Neuronal stem cell (in vitro differentiated cells): Measurements from ENCODE around the gene GRIN2D.

ENCODE experiments used
- DNase-seq: peaks from one replicate; pipeline ENCODE4 v3.0.0-alpha.2; 2013; ENCODE audit warnings: low spot score
- H2AFZ ChIP-seq: one replicate; pipeline ENCODE4 v1.6.1; 2013; ENCODE audit warnings: mild to moderate bottlenecking, low read length, inconsistent platforms
- H2AK5ac ChIP-seq: 2 replicates; pipeline ENCODE4 v1.6.1; 2013; ENCODE audit warnings: low read depth, mild to moderate bottlenecking, inconsistent platforms, low read length, moderate library complexity, mixed read lengths
- H2BK120ac ChIP-seq: 2 replicates; pipeline ENCODE4 v1.6.1; 2013; ENCODE audit warnings: low read depth, mild to moderate bottlenecking, inconsistent platforms, low read length, moderate library complexity, mixed read lengths
- H2BK12ac ChIP-seq: one replicate; pipeline ENCODE4 v1.6.1; 2013; ENCODE audit warnings: low read length, inconsistent platforms
- H2BK15ac ChIP-seq: 2 replicates; pipeline ENCODE4 v1.6.1; 2013; ENCODE audit warnings: mild to moderate bottlenecking, low read length, inconsistent platforms, mixed read lengths
- H2BK5ac ChIP-seq: one replicate; pipeline ENCODE4 v1.6.1; 2013; ENCODE audit warnings: inconsistent platforms, mild to moderate bottlenecking, low read length, moderate library complexity
- H3K14ac ChIP-seq: one replicate; pipeline ENCODE4 v1.6.1; 2013; ENCODE audit warnings: low read length, inconsistent platforms
- H3K18ac ChIP-seq: 2 replicates; pipeline ENCODE4 v1.6.1; 2013; ENCODE audit warnings: low read length, inconsistent platforms
- H3K23ac ChIP-seq: 2 replicates; pipeline ENCODE4 v1.6.1; 2013; ENCODE audit warnings: low read depth, mild to moderate bottlenecking, mixed read lengths, low read length, inconsistent platforms; ENCODE audit not compliant: poor library complexity
- H3K27ac ChIP-seq: replicated peaks from 3 replicates; pipeline ENCODE4 v1.5.1; 2013; ENCODE audit warnings: low read length, inconsistent platforms
- H3K27me3 ChIP-seq, 3 experiments: 2 replicates each; pipeline ENCODE4 v1.6.1; 2013; ENCODE audit warnings: low read length in 3 of 3, mild to moderate bottlenecking in 2 of 3, inconsistent platforms in 1 of 3, low read depth in 1 of 3, mixed read lengths in 1 of 3, moderate library complexity in 1 of 3; ENCODE audit not compliant: control insufficient read depth in 3 of 3, insufficient read depth in 3 of 3
- H3K36me3 ChIP-seq, 2 donors: replicated peaks in 1 of 2; 2 replicates each; pipeline ENCODE4 v1.6.1; 2013; ENCODE audit warnings: low read length in 2 of 2; ENCODE audit not compliant: control insufficient read depth in 2 of 2, insufficient read depth in 2 of 2
- H3K4ac ChIP-seq: 2 replicates; pipeline ENCODE4 v1.6.1; 2013; ENCODE audit warnings: inconsistent platforms, mild to moderate bottlenecking, low read length, moderate library complexity
- H3K4me1 ChIP-seq, 2 donors: 1 replicate in 1 of 2; 2 replicates in 1 of 2; pipeline ENCODE4 v1.6.1; 2013; ENCODE audit warnings: low read length in 2 of 2, low read depth in 1 of 2; ENCODE audit not compliant: control insufficient read depth in 2 of 2, insufficient read depth in 1 of 2
- H3K4me2 ChIP-seq: one replicate; pipeline ENCODE4 v1.6.1; 2013; ENCODE audit warnings: mild to moderate bottlenecking, low read length, inconsistent platforms; ENCODE audit not compliant: insufficient read depth, poor library complexity, severe bottlenecking
- H3K4me3 ChIP-seq, 2 donors: 2 replicates each; pipeline ENCODE4 v1.5.1; 2013; ENCODE audit warnings: low read length in 2 of 2, mild to moderate bottlenecking in 2 of 2, inconsistent platforms in 1 of 2, moderate library complexity in 1 of 2
- H3K79me1 ChIP-seq: one replicate; pipeline ENCODE4 v1.6.1; 2013; ENCODE audit warnings: low read depth, mild to moderate bottlenecking, inconsistent platforms, low read length, moderate library complexity
- H3K9ac ChIP-seq: one replicate; pipeline ENCODE4 v1.6.1; 2013; ENCODE audit warnings: mild to moderate bottlenecking, low read depth, low read length, inconsistent platforms; ENCODE audit not compliant: poor library complexity
- H3K9me3 ChIP-seq, 2 donors: replicated peaks in 1 of 2; 2 replicates each; pipeline versions ENCODE3 to v1.6.1; 2013; ENCODE audit warnings: low read length in 2 of 2, mild to moderate bottlenecking in 2 of 2, inconsistent platforms in 1 of 2, low read depth in 1 of 2, mixed read lengths in 1 of 2, moderate library complexity in 1 of 2; ENCODE audit not compliant: control insufficient read depth in 2 of 2, insufficient read depth in 1 of 2
- H4K8ac ChIP-seq: one replicate; pipeline ENCODE4 v1.6.1; 2013; ENCODE audit warnings: low read depth, mild to moderate bottlenecking, inconsistent platforms, low read length, moderate library complexity
- H4K91ac ChIP-seq: one replicate; pipeline ENCODE4 v1.6.1; 2013; ENCODE audit warnings: low read length, low read depth, mild to moderate bottlenecking, inconsistent platforms; ENCODE audit not compliant: poor library complexity
- WGBS, 2 donors: extraction: QIAGEN DNeasy Blood & Tissue Kit; methylation state at CpG; one replicate each; pipeline ENCODE4 v1.1.7; 2013; ENCODE audit warnings: missing lambda C conversion rate in 2 of 2, mixed read lengths in 1 of 2; ENCODE audit not compliant: insufficient read length in 2 of 2, insufficient replicate concordance in 1 of 2; ENCODE audit errors: extremely low coverage in 2 of 2; 5-methylcytosine and 5-hydroxymethylcytosine counted together

Gene GRIN2D

GRCh38 chr19:48405850-48406249 lies 12.4 kb downstream of the GRIN2D start:
- DNase-seq = no peak
- no peak overlapping the region for H2BK12ac ChIP-seq
- no peak overlapping the region for H2AFZ ChIP-seq
- no peak overlapping the region for H2BK5ac ChIP-seq
- WGBS, 2 donors = no CpG with 5 or more reads among the region's 13 CpGs
- no peak overlapping the region for H3K4me3 ChIP-seq
- no peaks in the 10 kb centered on the region for H3K9me3 ChIP-seq
- H2AK5ac ChIP-seq = no peak overlapping the region
- no peak overlapping the region for H2BK120ac ChIP-seq
- H3K14ac ChIP-seq = no peak overlapping the region
- H3K79me1 ChIP-seq = no peaks in the 10 kb centered on the region
- H3K27ac ChIP-seq = no peak overlapping the region
- H3K4me2 ChIP-seq = no peak overlapping the region
- H4K8ac ChIP-seq = no peak overlapping the region
- no peaks in the 10 kb centered on the region for H3K27me3 ChIP-seq
- no peak overlapping the region for H2BK15ac ChIP-seq
- no peak overlapping the region for H3K9ac ChIP-seq
- H4K91ac ChIP-seq = no peak overlapping the region
- no peak overlapping the region for H3K4ac ChIP-seq
- H3K36me3 ChIP-seq = no peaks in the 10 kb centered on the region
- H3K23ac ChIP-seq = no peak overlapping the region
- H3K4me1 ChIP-seq = peaks cover 0 to 1% of the 10 kb centered on the region in 2 donors
- no peak overlapping the region for H3K18ac ChIP-seq

- no peak overlapping the region for H2BK5ac ChIP-seq
- peak overlapping the region; percentile 46 for H2BK12ac ChIP-seq
- peaks cover 0 to 15% (median 4%) of the 10 kb centered on the region in 3 experiments for H3K27me3 ChIP-seq
- peak overlapping the region; percentile 42 for H2AFZ ChIP-seq
- H3K9ac ChIP-seq = peak overlapping the region; percentile 60
- no peak for DNase-seq
- H3K18ac ChIP-seq = peak overlapping the region; percentile 83
- no peak overlapping the region for H3K14ac ChIP-seq
- H4K91ac ChIP-seq = no peak overlapping the region
- peaks cover 11% of the 10 kb centered on the region in 2 donors for H3K4me1 ChIP-seq
- WGBS, 2 donors = no CpG with 5 or more reads among the region's 24 CpGs
- peak overlapping the region; percentile 96 for H2BK15ac ChIP-seq
- H3K9me3 ChIP-seq = no peaks in the 10 kb centered on the region
- no peak overlapping the region for H3K4ac ChIP-seq
- no peak overlapping the region for H3K27ac ChIP-seq
- H3K36me3 ChIP-seq = no peaks in the 10 kb centered on the region
- H3K4me3 ChIP-seq = peak overlapping the region in 1 of 2 donors; percentile 33
- peak overlapping the region; percentile 89 for H2AK5ac ChIP-seq
- no peak overlapping the region for H2BK120ac ChIP-seq
- no peak overlapping the region for H3K23ac ChIP-seq
- H3K79me1 ChIP-seq = no peaks in the 10 kb centered on the region
- peak overlapping the region; percentile 43 for H4K8ac ChIP-seq
- H3K4me2 ChIP-seq = peak overlapping the region; percentile 60
These were observed 20.6 kb downstream of the GRIN2D start for GRCh38 chr19:48413879-48414587.

GRCh38 chr19:48415395-48415794 lies 21.9 kb downstream of the GRIN2D start:
- no peak overlapping the region for H4K91ac ChIP-seq

GRCh38 chr19:48415806-48416221 lies 22.3 kb downstream of the GRIN2D start:
- no peak overlapping the region for H3K4me3 ChIP-seq
- H3K79me1 ChIP-seq = no peaks in the 10 kb centered on the region
- peak overlapping the region; percentile 87 for H2BK5ac ChIP-seq
- peak overlapping the region; percentile 56 for H3K14ac ChIP-seq
- H3K36me3 ChIP-seq = no peaks in the 10 kb centered on the region
- no peak overlapping the region for H4K91ac ChIP-seq
- H2AK5ac ChIP-seq = peak overlapping the region; percentile 92
- no peak overlapping the region for H4K8ac ChIP-seq
- peak overlapping the region; percentile 89 for H3K23ac ChIP-seq
- H3K4me2 ChIP-seq = no peak overlapping the region
- no peak overlapping the region for H3K4ac ChIP-seq
- peak overlapping the region; percentile 27 for H3K18ac ChIP-seq
- H2BK120ac ChIP-seq = no peak overlapping the region
- H2BK15ac ChIP-seq = peak overlapping the region; percentile 49
- WGBS, 2 donors = no CpG with 5 or more reads among the region's 30 CpGs
- no peak overlapping the region for H2BK12ac ChIP-seq
- H3K9ac ChIP-seq = no peak overlapping the region
- H3K9me3 ChIP-seq = no peaks in the 10 kb centered on the region
- H3K4me1 ChIP-seq = peaks cover 11 to 13% of the 10 kb centered on the region in 2 donors
- no peak overlapping the region for H3K27ac ChIP-seq
- H3K27me3 ChIP-seq = peaks cover 0 to 15% (median 4%) of the 10 kb centered on the region in 3 experiments
- H2AFZ ChIP-seq = no peak overlapping the region
- no peak for DNase-seq

More at GRCh38 chr19:48415395-48415794, 21.9 kb downstream of the GRIN2D start:
- no peak for DNase-seq
- Histone ChIP-seq H2AK5ac (peak overlapping the region; percentile 92), H3K23ac (peak overlapping the region; percentile 89), H2BK120ac (no peak overlapping the region), H3K18ac (peak overlapping the region; percentile 27), H2BK5ac (peak overlapping the region; percentile 87), H3K14ac (no peak overlapping the region), H3K4me1 (peaks cover 11 to 13% of the 10 kb centered on the region in 2 donors), H2BK12ac (no peak overlapping the region), H3K9ac (no peak overlapping the region), H3K79me1 (no peaks in the 10 kb centered on the region), H3K36me3 (no peaks in the 10 kb centered on the region), H3K27me3 (peaks cover 0 to 15% (median 4%) of the 10 kb centered on the region in 3 experiments), H3K4me3 (no peak overlapping the region), H3K4me2 (no peak overlapping the region), H2BK15ac (peak overlapping the region; percentile 49), H3K9me3 (no peaks in the 10 kb centered on the region), H2AFZ (no peak overlapping the region), H3K4ac (no peak overlapping the region), H4K8ac (no peak overlapping the region), H3K27ac (no peak overlapping the region)
- no CpG with 5 or more reads among the region's 14 CpGs for WGBS, 2 donors
